ENCODE data around the gene E2F1.

- TF ChIP-seq, protein P1, sequence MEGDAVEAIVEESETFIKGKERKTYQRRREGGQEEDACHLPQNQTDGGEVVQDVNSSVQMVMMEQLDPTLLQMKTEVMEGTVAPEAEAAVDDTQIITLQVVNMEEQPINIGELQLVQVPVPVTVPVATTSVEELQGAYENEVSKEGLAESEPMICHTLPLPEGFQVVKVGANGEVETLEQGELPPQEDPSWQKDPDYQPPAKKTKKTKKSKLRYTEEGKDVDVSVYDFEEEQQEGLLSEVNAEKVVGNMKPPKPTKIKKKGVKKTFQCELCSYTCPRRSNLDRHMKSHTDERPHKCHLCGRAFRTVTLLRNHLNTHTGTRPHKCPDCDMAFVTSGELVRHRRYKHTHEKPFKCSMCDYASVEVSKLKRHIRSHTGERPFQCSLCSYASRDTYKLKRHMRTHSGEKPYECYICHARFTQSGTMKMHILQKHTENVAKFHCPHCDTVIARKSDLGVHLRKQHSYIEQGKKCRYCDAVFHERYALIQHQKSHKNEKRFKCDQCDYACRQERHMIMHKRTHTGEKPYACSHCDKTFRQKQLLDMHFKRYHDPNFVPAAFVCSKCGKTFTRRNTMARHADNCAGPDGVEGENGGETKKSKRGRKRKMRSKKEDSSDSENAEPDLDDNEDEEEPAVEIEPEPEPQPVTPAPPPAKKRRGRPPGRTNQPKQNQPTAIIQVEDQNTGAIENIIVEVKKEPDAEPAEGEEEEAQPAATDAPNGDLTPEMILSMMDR (IDR thresholded peaks at IDR 0.05; ENCODE audit: low read length): no peak
- TF ChIP-seq EZH2phosphoT487 (IDR thresholded peaks at IDR 0.05; ENCODE audit: low read length) (no peak), EZH2 (optimal IDR thresholded peaks at IDR 0.05; ENCODE audit: low read depth, low read length) (no peak)
These were observed 18.2 kb upstream of the E2F1 start for GRCh38 chr20:33704197-33704924.
